ENCODE results near the gene DYSF.
"Not testable (repeated sequence)": the region's sequence is repeated elsewhere in the genome, so short reads cannot be mapped to it uniquely, and the experiment has no call there.

Gene DYSF

DNA sequence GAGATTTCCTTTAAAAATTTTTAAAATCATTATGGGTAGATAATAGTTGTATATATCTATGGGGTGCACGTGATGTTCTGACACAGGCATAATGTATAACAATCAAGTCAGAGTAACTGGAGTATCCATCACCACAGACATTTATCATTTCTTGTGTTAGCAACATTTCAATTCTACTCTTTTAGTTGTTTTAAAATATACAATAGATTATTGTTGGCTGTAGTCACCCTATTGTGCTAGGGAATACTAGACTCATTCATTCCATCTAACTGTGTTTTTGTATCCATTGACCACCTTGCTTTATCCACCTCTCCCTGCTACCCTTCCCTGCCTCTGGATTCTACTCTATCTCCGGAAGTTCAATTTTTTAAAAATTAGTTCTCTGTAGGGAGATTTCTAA lies 31.0 kb downstream of the DYSF start:
- no peaks in the 10 kb centered on the region for H3K79me2 ChIP-seq (ENCODE audit: low read length)
- no peaks in the 10 kb centered on the region for H4K20me1 ChIP-seq (ENCODE audit: insufficient read depth, low read length)
- TF ChIP-seq EZH2phosphoT487 (IDR thresholded peaks at IDR 0.05; ENCODE audit: low read length): no peak
- no peaks in the 10 kb centered on the region for H3K4me1 ChIP-seq (ENCODE audit: low read length)
- H3K27ac ChIP-seq (ENCODE audit: low read length): no peak overlapping the region
- no peaks in the 10 kb centered on the region for H3K36me3 ChIP-seq (replicated peaks; ENCODE audit: insufficient read depth, low read length)
- no peak overlapping the region for H3K9ac ChIP-seq (ENCODE audit: low read length)
- H3K4me2 ChIP-seq (ENCODE audit: low read depth, low read length): no peak overlapping the region
- no peaks in the 10 kb centered on the region for H3K27me3 ChIP-seq (replicated peaks; ENCODE audit: insufficient read depth, low read length)
- no peak for DNase-seq
- no peaks in the 10 kb centered on the region for H3F3A ChIP-seq (ENCODE audit: insufficient read depth, low read length)
- H3K9me3 ChIP-seq (replicated peaks; ENCODE audit: insufficient read depth, low read length): no peaks in the 10 kb centered on the region
- no peaks in the 10 kb centered on the region for H3K9me2 ChIP-seq (replicated peaks; ENCODE audit: insufficient read depth, low read length)
- no peak overlapping the region for H3K4me3 ChIP-seq (ENCODE audit: low read length)
- H2AFZ ChIP-seq (ENCODE audit: low read length): no peak overlapping the region

DNA sequence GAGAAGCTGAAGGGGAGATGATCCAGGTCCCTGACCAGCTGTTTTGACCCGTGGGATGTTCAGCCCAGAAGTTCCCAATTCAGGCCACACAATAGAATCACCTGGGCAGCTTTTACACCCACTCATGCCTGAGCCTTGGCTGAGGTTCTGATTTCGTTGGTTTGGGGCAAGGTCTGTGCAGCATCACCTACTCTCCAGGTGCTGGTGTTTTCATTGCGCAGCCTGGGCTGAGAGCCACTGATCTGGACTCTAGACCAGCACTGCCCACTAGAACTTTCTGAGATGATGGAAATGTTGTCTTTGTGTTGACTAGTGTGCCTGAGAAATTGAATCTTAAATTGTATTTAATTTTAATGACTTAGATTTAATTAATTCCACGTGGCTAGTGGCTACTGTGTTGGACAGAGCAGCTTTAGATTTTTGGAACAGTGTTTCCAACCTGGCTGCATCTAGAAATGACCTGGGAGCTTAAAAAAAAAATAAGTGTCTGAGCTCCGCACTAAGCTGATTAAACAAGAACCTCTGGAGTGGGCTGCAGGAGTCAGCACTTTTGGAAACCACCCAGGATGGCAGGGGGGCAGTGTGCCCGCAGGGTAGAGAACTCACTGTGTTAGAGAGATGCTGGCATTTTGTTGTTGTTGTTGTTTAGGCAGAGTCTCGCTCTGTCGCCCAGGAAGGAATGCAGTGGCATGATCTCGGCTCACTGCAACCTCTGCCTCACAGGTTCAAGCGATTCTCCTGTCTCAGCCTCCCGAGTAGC lies 33.7 kb downstream of the DYSF start:
- Histone ChIP-seq H3K36me3 (replicated peaks; ENCODE audit: insufficient read depth, low read length) (no peaks in the 10 kb centered on the region), H3K4me2 (ENCODE audit: low read depth, low read length) (no peak overlapping the region), H3K9me2 (replicated peaks; ENCODE audit: insufficient read depth, low read length) (no peaks in the 10 kb centered on the region), H2AFZ (ENCODE audit: low read length) (no peak overlapping the region), H3K4me1 (ENCODE audit: low read length) (no peaks in the 10 kb centered on the region), H3K27me3 (replicated peaks; ENCODE audit: insufficient read depth, low read length) (no peaks in the 10 kb centered on the region), H3K9ac (ENCODE audit: low read length) (no peak overlapping the region), H3K27ac (ENCODE audit: low read length) (no peak overlapping the region), H4K20me1 (ENCODE audit: insufficient read depth, low read length) (no peaks in the 10 kb centered on the region), H3K79me2 (ENCODE audit: low read length) (no peaks in the 10 kb centered on the region), H3F3A (ENCODE audit: insufficient read depth, low read length) (no peaks in the 10 kb centered on the region), H3K9me3 (replicated peaks; ENCODE audit: insufficient read depth, low read length) (no peaks in the 10 kb centered on the region), H3K4me3 (ENCODE audit: low read length) (no peak overlapping the region)
- no peak for DNase-seq
- TF ChIP-seq EZH2phosphoT487 (IDR thresholded peaks at IDR 0.05; ENCODE audit: low read length) (no peak), EZH2 (optimal IDR thresholded peaks at IDR 0.05; ENCODE audit: low read depth, low read length) (no peak)
- TF ChIP-seq, protein P1, sequence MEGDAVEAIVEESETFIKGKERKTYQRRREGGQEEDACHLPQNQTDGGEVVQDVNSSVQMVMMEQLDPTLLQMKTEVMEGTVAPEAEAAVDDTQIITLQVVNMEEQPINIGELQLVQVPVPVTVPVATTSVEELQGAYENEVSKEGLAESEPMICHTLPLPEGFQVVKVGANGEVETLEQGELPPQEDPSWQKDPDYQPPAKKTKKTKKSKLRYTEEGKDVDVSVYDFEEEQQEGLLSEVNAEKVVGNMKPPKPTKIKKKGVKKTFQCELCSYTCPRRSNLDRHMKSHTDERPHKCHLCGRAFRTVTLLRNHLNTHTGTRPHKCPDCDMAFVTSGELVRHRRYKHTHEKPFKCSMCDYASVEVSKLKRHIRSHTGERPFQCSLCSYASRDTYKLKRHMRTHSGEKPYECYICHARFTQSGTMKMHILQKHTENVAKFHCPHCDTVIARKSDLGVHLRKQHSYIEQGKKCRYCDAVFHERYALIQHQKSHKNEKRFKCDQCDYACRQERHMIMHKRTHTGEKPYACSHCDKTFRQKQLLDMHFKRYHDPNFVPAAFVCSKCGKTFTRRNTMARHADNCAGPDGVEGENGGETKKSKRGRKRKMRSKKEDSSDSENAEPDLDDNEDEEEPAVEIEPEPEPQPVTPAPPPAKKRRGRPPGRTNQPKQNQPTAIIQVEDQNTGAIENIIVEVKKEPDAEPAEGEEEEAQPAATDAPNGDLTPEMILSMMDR (IDR thresholded peaks at IDR 0.05; ENCODE audit: low read length): no peak

DNA sequence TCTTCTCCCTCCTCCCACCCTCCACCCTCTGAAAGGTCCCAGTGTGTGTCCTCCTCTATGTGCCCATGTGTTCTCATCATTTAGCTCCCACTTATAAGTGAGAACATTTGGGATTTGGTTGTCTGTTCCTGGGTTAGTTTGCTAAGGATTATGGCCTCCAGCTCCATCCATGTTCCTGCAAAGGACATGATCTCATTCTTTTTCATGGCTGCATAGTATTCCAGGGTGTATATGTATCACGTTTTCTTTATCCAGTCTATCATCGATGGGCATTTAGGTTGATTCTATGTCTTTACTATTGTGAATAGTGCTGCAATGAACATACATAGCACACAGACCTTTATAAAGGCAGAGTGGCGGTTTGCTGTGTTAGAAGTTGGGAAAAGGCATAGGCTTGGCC lies 38.2 kb downstream of the DYSF start:
- DNase-seq; H3K27me3 ChIP-seq (replicated peaks; ENCODE audit: insufficient read depth, low read length); H3K4me2 ChIP-seq (ENCODE audit: low read depth, low read length); H3F3A ChIP-seq (ENCODE audit: insufficient read depth, low read length); H3K36me3 ChIP-seq (replicated peaks; ENCODE audit: insufficient read depth, low read length); H3K27ac ChIP-seq (ENCODE audit: low read length); H3K9ac ChIP-seq (ENCODE audit: low read length); H2AFZ ChIP-seq (ENCODE audit: low read length); H3K9me2 ChIP-seq (replicated peaks; ENCODE audit: insufficient read depth, low read length); H3K4me3 ChIP-seq (ENCODE audit: low read length); H4K20me1 ChIP-seq (ENCODE audit: insufficient read depth, low read length); H3K4me1 ChIP-seq (ENCODE audit: low read length); H3K9me3 ChIP-seq (replicated peaks; ENCODE audit: insufficient read depth, low read length); H3K79me2 ChIP-seq (ENCODE audit: low read length): not testable (repeated sequence)

DNA sequence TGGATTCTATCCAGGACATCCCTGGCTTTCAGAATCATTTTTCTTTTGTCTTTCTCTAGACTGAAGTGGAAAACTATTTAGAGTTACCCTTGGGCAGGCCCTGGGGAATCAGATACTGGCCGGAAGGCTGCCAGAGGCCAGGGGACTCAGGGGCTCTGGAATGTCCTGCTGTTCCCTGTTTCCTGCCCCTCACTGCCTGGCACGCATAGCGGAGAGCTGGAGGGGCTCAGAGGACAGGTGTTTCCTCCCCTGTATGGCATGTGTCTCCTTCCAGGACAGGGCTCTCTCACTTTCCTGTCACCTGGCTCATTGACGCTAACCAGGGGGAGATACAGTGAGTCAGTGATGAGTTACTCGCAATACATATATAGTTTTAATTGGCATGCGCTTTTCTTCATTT lies 38.8 kb downstream of the DYSF start:
- Histone ChIP-seq H3K9ac (ENCODE audit: low read length) (no peak overlapping the region), H3K4me3 (ENCODE audit: low read length) (no peak overlapping the region), H3K9me2 (replicated peaks; ENCODE audit: insufficient read depth, low read length) (no peaks in the 10 kb centered on the region), H2AFZ (ENCODE audit: low read length) (no peak overlapping the region), H3K27me3 (replicated peaks; ENCODE audit: insufficient read depth, low read length) (no peaks in the 10 kb centered on the region), H3K4me2 (ENCODE audit: low read depth, low read length) (no peak overlapping the region), H3K36me3 (replicated peaks; ENCODE audit: insufficient read depth, low read length) (no peaks in the 10 kb centered on the region), H3K9me3 (replicated peaks; ENCODE audit: insufficient read depth, low read length) (no peaks in the 10 kb centered on the region), H3K79me2 (ENCODE audit: low read length) (no peaks in the 10 kb centered on the region), H3K4me1 (ENCODE audit: low read length) (no peaks in the 10 kb centered on the region), H4K20me1 (ENCODE audit: insufficient read depth, low read length) (no peaks in the 10 kb centered on the region), H3F3A (ENCODE audit: insufficient read depth, low read length) (no peaks in the 10 kb centered on the region), H3K27ac (ENCODE audit: low read length) (no peak overlapping the region)
- TF ChIP-seq, protein P1 (IDR thresholded peaks at IDR 0.05; ENCODE audit: low read length): no peak
- TF ChIP-seq EZH2 (optimal IDR thresholded peaks at IDR 0.05; ENCODE audit: low read depth, low read length) (no peak), EZH2phosphoT487 (IDR thresholded peaks at IDR 0.05; ENCODE audit: low read length) (no peak)
- DNase-seq: no peak
